DMS153 treated with DMSO at 0.1 percent for 48 hours (cell line): Measurements from ENCODE around the gene MYO5A.

Experiments used
- DNase-seq: peaks from one replicate; lab custom pipeline; 2025; ENCODE audit not compliant: unreplicated experiment; lab: John Stamatoyannopoulos, UW

Gene MYO5A

GRCh38 chr15:52378746-52379394 lies 149.8 kb downstream of the MYO5A start:
- no peak for DNase-seq

GRCh38 chr15:52370010-52370409 lies 158.7 kb downstream of the MYO5A start:
- no peak for DNase-seq

- no peak for DNase-seq
These were observed 159.2 kb downstream of the MYO5A start for GRCh38 chr15:52369455-52369854.

- no peak for DNase-seq
These were observed 159.7 kb downstream of the MYO5A start for GRCh38 chr15:52369030-52369429.

GRCh38 chr15:52368402-52368801 lies 160.3 kb downstream of the MYO5A start:
- DNase-seq = no peak

DNA sequence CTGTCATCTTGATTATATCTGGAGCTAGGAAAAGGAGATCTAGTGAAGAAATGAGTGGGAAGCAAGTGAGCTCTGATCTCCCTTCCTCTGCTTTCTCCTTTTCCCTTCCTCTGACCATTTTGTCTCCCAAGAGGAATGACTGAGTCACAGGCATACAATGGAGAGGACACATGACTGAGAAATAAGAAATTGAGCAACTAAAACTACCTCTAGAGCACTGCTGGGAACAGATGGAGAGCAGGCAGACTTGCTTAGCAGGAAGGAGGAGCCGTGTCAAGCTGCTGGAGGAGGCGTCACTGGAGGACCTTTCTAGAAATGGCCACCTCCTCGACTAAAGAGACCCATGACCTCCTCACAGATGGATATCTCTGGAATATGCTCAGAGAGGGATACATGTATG lies 166.2 kb downstream of the MYO5A start:
- DNase-seq = no peak

DNA sequence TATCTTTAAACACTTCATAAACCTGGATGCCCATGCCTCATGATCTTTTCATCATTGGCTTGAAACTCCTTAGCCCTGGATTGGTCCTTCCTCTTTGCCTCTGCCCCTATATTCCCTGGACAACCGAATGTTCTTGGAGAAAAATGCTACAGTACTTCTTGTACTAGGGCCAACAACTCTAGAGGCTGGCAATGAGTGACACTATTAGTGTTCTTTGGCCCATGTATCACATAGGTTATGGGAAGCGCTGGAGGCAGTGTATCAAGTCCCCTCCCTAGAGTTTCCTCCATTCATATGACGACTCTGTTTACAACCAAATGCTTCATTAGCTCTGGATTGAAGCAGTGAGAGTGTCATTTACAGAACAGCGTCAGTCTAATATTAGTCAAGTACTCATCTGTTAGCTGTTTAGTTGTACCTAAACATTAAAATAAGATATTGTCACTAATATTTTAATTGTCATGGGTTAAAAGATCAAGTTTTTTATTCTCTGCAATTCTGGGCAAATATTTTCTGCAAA lies 166.6 kb downstream of the MYO5A start:
- DNase-seq = no peak

- DNase-seq = no peak
These were observed 167.2 kb downstream of the MYO5A start for GRCh38 chr15:52361494-52361893.

DNA sequence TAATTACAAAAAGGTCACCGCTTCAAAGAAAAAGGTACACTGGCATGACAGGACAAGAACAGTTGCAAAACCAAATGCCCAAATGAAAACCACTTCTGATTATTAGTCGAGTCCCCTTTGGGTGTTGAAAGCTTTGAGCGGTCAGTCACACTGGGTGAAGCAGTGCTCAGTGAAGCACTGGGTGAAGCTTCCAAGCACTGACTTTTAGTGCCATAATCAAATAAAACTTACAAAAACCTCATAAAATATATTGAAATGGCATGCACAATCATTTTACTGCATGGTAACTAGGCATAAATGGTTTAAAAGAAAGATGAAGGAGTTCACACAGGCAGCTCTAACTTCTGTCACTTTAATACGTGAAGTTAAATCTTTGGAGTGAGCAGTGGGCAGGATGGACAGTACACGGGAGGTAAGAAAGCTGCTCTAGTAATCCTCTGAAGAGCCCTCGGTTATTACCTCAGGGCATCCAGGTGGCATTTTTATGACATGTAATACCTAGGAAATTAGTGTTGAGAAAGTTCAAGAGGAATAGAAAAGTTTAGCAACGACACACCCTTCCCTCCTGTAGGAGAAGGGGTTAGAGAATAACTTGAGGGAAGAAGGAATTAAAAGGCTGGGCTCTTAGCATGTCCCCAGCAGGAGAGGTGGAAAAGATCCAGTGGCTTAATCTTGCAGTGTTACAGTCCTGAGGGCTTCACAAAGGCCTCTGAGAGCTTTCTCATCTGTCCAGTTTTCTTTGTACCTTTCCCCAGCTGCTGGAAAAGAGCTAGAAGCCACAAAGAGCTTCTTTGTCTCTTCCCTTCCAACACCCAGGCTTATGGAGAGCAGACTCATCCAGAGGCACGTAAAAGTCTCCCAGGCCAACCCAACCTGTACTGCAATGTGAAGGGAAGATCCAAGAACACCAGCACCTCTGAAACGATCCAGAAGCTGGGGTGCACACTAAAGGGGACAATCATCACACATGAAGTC lies 168.2 kb downstream of the MYO5A start:
- no peak for DNase-seq

DNA sequence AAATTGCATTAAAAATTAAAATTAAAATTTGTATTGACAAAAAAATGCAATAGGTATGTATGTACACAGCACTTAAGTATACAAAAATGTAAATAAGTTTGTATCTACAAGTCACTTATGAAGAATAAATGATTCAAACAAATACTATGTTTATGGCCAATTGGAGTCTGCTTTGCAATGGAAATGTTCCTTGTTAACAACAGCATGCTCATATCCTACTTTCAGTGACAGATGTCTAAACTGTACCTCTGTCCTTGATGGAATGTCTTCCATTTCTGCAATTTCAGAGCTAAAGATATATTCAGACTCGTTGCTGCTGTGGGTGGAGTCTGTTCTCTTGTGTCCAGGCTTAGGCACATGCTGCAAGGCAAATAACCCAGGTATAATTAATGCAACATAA lies 169.0 kb downstream of the MYO5A start:
- DNase-seq = no peak

GRCh38 chr15:52357949-52358348 lies 170.7 kb downstream of the MYO5A start:
- no peak for DNase-seq

DNA sequence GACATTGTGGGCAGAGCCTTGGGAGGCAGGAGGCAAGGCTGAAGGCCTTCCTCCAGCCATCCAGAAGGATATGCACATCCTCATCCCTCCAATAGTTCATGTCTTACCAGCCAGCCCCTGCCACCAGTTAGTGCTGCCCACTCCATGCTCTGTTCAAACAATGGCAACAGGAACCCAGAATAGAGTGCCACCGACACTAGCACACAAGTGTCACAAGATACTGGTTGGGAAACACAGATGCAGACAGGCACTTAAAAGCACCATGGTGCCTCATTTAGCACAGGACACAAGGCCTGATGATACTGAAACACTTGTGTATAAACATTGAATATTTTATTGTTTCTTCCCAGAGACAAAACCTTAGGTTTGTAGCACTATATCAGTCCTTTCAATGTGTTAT lies 176.6 kb downstream of the MYO5A start:
- no peak for DNase-seq

DNA sequence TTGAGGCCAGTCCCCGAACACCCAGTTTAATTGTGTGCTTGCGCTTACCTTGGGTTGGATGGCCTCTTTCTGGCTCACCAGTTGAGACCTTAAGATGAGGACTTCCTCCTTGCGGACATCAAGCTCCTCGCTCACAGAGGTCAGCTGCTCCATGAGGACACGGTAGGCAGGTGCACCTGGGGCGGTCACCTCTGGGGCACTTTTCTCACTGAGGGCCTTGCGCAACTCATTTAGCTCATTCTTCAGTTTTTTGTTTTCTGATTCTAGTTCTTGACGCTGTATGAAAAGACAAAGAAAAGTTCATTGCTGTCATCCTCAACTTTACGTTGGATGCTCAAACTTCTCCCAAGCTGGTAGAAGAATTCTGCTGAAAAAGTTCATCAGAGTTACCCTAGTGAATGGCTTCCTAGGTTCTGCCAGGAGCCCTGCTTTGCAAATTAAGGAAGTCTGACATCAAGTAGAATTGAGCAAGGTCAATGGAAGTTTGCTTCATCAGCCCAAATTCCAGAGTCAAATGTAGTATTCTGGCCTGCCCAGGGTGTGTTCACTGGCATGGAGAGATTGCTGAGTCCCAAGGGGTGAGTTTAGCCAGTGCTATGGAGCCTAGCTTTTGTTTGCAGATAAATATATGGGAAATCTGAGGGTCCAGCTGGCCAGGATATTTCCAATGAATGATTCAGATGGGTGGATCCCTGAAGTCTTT lies 177.3 kb downstream of the MYO5A start:
- no peak for DNase-seq

DNA sequence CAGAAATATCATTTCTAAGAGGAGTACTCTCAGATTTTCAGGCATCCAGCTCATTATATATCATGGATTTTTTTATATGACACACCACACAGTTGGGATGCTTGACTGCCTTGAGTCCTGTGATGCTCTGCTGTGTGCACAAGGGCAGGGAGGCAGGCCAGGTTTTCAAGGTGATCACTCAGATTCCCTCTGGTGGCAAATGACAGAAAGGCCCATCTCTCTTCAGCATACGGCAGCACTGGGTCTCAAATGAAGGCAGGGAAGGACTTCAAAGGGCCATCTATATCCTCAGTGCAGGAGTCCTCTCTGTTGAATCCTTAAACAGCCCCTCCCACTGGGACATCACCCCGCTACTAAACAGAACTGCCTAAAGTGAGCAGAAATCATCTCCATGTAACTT lies 178.3 kb downstream of the MYO5A start:
- no peak for DNase-seq

GRCh38 chr15:52349052-52349700 lies 179.5 kb downstream of the MYO5A start:
- no peak for DNase-seq

DNA sequence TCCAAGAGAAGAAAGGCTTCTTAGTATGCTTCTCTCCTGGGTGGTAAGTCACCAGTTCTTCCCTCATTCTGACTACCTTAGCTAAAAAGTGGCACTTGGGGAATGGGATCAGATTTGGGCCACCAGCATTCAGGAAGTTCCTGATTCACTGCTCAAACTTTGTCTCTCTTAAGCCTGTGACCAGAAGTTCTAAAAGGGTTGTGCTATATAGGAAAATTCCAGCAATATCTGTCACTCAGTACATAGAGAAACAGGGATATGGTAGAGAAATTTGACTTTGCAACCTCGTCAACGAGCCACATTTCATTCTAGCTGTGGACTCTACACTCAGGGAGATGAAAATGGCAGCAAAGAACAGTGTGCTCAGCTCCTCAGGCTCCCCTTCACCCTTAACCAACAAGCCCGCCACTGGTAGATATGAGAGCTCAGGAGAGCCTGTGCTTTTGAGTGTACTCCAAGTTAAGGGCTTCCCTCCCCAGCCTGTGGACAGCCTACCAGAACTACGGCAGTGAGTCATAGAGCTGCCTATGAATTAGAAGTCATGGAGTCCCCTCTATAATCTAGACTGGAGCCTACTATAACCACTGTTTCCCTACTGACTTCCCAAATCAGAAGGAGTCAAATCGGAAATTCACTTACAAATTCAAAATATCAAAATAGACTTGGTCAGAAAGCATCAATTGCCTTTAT lies 180.5 kb downstream of the MYO5A start:
- no peak for DNase-seq

DNA sequence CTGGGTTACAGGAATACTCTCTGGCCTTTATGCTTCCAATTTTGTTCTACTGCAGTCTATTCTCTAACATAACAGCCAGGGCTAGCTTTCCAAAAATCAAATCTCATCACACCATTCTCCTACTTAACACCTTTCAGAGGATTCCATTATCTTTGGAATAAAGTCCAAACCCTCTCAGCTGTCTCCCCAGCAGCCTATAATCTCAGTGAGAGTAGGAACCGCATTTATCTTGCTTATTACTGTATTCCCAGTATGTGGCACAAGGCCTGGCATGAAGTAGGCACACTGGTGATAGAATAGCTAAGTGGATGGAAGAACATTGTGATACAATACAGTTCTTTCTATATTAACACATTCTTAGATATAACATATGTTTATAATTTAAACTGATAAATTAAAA lies 184.1 kb downstream of the MYO5A start:
- no peak for DNase-seq

GRCh38 chr15:52343831-52344230 lies 184.8 kb downstream of the MYO5A start:
- DNase-seq = no peak

DNA sequence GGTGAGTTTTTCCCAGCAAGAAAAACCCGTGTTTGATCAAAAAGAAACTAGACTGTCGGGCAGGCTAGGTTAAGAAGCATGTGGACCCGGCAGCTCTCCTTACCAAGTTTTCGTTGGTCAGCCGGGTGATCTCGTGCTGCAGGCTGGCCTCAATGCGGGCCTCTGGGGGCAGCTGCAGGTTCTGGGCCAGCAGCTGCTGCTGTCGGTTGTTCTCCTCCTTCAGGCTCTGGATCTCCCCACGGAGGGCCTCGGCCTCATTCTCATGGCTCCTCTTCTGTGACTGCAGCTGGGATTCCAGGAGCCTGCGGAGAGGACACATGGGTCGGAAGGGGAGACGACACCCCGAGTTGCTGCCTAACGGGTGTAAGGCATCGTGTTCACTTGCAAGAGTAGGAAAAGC lies 188.6 kb downstream of the MYO5A start:
- no peak for DNase-seq

- no peak for DNase-seq
These were observed 189.8 kb downstream of the MYO5A start for GRCh38 chr15:52338891-52339290.
